Adrenal gland (tissue), 5 donors: ENCODE data around the gene TNKS2.

Experiments
- CTCF ChIP-seq, 6 experiments: fragments of 450-650 bp in 4 of 6; fragments of 200-600 bp in 2 of 6; sonication (generic) in 1 of 6; IDR thresholded peaks; 1 replicate in 5 of 6; 2 replicates in 1 of 6; pipeline versions ENCODE4 v1.5.1 to v1.8.0; 2016 to 2021; ENCODE audit warnings: antibody characterized with exemption in 6 of 6, mild to moderate bottlenecking in 2 of 6, moderate library complexity in 1 of 6
- POLR2A ChIP-seq, 2 donors: fragments of 450-650 bp; IDR thresholded peaks; one replicate each; pipeline ENCODE4 v1.6.1; 2017; ENCODE audit warnings: antibody characterized with exemption in 2 of 2, mild to moderate bottlenecking in 2 of 2, moderate library complexity in 1 of 2
- donor health status: DM: no; HTN: no; CAD: no.

GRCh38 chr10:91774571-91774970, 23.7 kb upstream of the TNKS2 start:
- no peak for TF ChIP-seq CTCF (IDR thresholded peaks at IDR 0.05)
- TF ChIP-seq POLR2A (IDR thresholded peaks at IDR 0.05), result no peak
